Endothelial cell (in vitro differentiated cells): ENCODE measurements around the gene NXF1. TPM values are rescaled to one million over a fixed set of nuclear protein-coding genes. Genes with fewer than 3 reads are reported as not detected.

ENCODE experiments used
- DNase-seq: peaks from one replicate; pipeline ENCODE4 v3.0.0; 2021; ENCODE audit warnings: low spot score
- H3K27ac Mint-ChIP-seq: one replicate; pipeline ENCODE4 v1.8.0; 2021; ENCODE audit warnings: mixed read lengths, inconsistent platforms; ENCODE audit not compliant: unreplicated experiment
- H3K27me3 Mint-ChIP-seq: one replicate; pipeline ENCODE4 v1.8.0; 2021; ENCODE audit warnings: mild to moderate bottlenecking, moderate library complexity, mixed read lengths, inconsistent platforms; ENCODE audit not compliant: unreplicated experiment
- H3K36me3 Mint-ChIP-seq: one replicate; pipeline ENCODE4 v1.8.0; 2021; ENCODE audit warnings: mild to moderate bottlenecking, low read depth, mixed read lengths, inconsistent platforms; ENCODE audit not compliant: unreplicated experiment
- H3K4me1 Mint-ChIP-seq: one replicate; pipeline ENCODE4 v1.8.0; 2021; ENCODE audit warnings: mild to moderate bottlenecking, mixed read lengths, inconsistent platforms; ENCODE audit not compliant: unreplicated experiment
- H3K4me3 Mint-ChIP-seq: one replicate; pipeline ENCODE4 v1.8.0; 2021; ENCODE audit warnings: mild to moderate bottlenecking, mixed read lengths, inconsistent platforms; ENCODE audit not compliant: unreplicated experiment
- H3K9me3 Mint-ChIP-seq: one replicate; pipeline ENCODE4 v1.8.0; 2021; ENCODE audit warnings: mixed read lengths, inconsistent platforms; ENCODE audit not compliant: unreplicated experiment
- long read RNA-seq: library from polyadenylated mRNA; unstranded; transcript quantifications from one replicate; pipeline ENCODE4 v2.0.0, GENCODE V29; 2020; ENCODE audit not compliant: unreplicated experiment
- total RNA-seq: library from RNA; stranded (reverse); fragmentation: NEBNext Ultra II Directional; extraction: Animal tissue kit (Norgen Biotek cat#: 25700); gene quantifications from one replicate; pipeline ENCODE4 v1.2.1, GENCODE V29; 2021; ENCODE audit not compliant: unreplicated experiment
- TF ChIP-seq, protein P1 (sequence below): fragments of 200-600 bp; sonication (generic); IDR thresholded peaks from one replicate; pipeline ENCODE4 v1.5.0; 2021; ENCODE audit warnings: antibody characterized with exemption; ENCODE audit not compliant: unreplicated experiment

Gene NXF1
- 50.8 TPM for total RNA-seq
- long read RNA-seq, full-length matches to known transcripts = 21 of 26 reads
- long read RNA-seq, partial matches to known transcripts = 3 of 26 reads
- long read RNA-seq, other reads (novel, unspliced or antisense) = 2 of 26 reads

DNA sequence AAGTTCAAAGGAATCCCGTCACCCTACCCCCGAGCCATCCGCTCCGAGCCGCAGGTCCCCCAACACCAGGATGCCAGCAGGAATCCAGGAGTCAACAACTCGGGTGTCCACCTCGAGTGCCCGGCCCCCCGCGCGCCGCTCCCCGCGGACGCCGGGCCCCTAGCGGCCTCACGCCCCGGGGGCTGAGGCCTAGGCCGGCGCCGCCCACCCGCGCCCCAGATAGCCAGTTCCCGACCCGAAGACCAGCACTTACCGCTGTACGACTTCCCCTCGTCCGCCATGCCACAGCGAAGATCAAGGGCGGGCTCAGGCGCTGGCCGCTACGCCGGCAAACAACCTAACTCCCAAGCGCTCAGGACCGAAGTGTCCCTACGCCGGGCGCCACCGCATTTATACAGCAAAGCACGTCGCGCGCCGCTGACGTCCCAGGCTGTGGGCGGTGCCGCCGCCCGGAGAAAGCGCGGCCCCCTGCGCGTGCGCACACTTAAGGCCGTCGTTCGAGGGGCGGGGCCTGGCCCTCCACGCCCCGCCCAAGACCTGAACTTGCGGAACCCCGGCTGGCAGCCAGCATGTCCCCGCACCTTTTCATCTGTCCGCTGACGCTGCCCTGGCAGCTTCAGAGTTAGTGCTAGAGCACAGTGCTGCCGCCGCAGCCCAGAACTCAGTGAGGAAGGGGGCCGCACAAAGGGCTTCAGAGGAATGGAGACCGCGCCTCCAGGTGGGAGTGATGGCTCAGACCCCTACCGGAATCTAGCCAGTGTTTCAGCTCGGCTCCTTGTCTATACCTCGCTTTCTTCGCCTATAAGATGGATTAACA is at the start of gene NXF1:
Gene NXF1 (minus strand): TSS at position 365 of the 817 bp plus-strand sequence. CDS start 84 bp downstream, at position 281.
- Mint-ChIP-seq H3K9me3 (no peaks in the 10 kb centered on the region), H3K27ac (peak within 1 kb of the TSS; percentile 95), H3K36me3 (peaks cover 28% of the 10 kb centered on the region), H3K4me3 (peak within 1 kb of the TSS; percentile 99), H3K4me1 (peaks cover 32% of the 10 kb centered on the region), H3K27me3 (peaks cover 6% of the 10 kb centered on the region)
- peak; percentile 97 for DNase-seq
- TF ChIP-seq, protein P1, sequence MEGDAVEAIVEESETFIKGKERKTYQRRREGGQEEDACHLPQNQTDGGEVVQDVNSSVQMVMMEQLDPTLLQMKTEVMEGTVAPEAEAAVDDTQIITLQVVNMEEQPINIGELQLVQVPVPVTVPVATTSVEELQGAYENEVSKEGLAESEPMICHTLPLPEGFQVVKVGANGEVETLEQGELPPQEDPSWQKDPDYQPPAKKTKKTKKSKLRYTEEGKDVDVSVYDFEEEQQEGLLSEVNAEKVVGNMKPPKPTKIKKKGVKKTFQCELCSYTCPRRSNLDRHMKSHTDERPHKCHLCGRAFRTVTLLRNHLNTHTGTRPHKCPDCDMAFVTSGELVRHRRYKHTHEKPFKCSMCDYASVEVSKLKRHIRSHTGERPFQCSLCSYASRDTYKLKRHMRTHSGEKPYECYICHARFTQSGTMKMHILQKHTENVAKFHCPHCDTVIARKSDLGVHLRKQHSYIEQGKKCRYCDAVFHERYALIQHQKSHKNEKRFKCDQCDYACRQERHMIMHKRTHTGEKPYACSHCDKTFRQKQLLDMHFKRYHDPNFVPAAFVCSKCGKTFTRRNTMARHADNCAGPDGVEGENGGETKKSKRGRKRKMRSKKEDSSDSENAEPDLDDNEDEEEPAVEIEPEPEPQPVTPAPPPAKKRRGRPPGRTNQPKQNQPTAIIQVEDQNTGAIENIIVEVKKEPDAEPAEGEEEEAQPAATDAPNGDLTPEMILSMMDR = no peak

DNA sequence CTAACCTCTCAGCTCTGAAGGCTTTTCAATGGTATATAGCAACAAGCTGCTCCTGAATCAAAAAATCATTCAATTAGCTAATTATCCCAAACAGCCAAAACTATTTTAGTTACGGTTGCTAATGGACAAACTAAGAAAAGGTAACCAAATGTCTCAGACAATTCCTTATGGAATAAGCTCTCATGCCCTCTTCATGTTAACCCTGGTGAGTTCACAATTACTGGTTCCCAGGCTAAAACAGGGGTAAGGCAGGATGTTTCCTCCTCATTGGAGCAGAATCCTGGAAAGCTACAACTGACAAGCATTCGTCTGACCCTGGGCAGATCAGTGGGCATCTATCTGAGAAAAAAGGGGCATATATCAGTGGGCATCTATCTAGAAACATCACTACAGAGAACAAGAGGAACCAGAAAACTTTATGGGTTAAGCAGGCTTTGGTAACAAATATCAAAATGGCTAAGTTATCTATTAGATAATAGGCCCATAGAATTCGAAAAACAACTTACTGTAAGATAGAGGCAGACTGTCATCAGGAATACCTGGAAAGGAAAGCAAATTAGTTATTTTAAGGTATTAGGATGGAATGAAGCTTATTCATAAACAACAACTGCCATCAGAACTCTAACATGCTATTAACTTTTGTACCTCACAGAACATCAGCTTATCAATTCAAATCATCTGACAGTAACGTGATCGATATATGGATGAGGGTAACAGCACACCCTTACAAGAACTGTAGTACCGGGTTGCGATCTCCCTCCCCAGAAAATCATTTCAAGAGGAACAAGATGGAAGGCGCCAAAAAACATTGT is 49.0 kb upstream of the NXF1 start:
- H3K27ac Mint-ChIP-seq = peak overlapping the region; percentile 95

DNA sequence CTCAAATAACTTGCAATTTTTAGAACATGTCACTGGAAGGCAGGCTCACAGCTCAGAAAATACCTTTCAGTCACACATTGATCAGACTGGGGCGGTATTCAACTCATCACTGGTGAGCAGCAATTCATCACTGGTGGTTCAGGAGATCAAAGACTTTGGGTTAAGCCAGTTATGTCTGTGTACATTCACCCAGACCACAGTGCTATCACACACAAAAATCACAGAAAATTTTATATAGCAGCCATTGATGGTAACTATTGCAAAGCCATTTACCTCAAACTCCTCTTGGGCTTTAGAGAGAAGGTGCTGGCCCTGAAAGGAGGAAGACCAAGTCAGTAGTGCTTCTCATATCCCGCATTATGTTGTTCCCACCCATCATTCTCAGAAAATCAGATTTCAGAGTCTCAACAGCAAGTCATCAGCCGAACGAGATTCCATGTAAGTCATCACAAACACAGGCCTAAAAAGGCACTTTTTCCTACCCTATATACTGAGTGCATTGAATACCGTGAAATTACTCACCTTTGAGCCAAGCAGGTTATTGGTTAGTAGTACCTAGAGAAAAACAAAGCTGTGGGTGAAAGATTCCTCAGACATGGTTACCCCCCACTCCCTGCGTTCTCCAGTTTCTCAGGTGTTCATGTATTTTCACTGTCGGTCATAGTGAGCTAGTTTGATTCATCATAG is 48.2 kb upstream of the NXF1 start:
- no peak for DNase-seq
- H3K36me3 Mint-ChIP-seq = peaks cover 35% of the 10 kb centered on the region
- H3K9me3 Mint-ChIP-seq = no peaks in the 10 kb centered on the region
- peak overlapping the region; percentile 98 for H3K4me3 Mint-ChIP-seq
- TF ChIP-seq, protein P1 = no peak
- peaks cover 37% of the 10 kb centered on the region for H3K4me1 Mint-ChIP-seq
- peaks cover 17% of the 10 kb centered on the region for H3K27me3 Mint-ChIP-seq
- peak overlapping the region; percentile 68 for H3K27ac Mint-ChIP-seq

More for the DNA sequence above, 49.0 kb upstream of the NXF1 start:
- no peaks in the 10 kb centered on the region for H3K9me3 Mint-ChIP-seq
- H3K27me3 Mint-ChIP-seq = peaks cover 17% of the 10 kb centered on the region
- H3K4me3 Mint-ChIP-seq = peak overlapping the region; percentile 98
- H3K4me1 Mint-ChIP-seq = peaks cover 37% of the 10 kb centered on the region
- peaks cover 35% of the 10 kb centered on the region for H3K36me3 Mint-ChIP-seq
- TF ChIP-seq, protein P1 = no peak
- no peak for DNase-seq

DNA sequence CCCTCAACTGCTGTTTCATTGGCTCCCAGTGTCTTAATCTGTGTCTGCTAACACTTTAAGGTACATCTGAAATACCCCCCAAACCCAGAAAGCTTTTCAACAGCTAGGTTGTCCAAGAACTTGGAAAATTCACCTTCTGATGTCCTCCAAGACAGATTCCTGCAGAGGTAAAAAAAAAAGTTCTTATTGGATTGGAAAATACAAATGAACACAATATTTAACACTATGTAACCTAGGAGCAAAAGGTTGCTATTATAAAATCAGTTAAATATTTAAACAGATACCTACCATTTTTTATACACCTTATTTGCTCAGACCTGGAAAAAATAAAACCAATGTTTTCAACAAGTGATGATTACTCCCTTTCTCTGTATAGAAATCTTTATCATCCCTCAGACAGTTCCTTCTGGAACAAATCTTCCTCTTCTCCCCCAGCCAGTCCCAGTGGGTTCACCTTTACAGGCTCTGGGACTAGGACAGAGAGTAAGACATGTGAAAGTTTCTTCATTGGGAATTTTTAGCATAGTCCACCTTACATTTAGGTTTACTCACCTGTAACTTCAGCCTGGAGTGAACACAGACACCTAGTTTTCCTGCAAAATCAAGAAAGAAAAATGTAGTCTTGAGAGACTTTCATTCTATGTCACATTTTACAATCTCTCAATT is 47.4 kb upstream of the NXF1 start:
- no peak for DNase-seq
- TF ChIP-seq, protein P1 = no peak
- Mint-ChIP-seq H3K36me3 (peaks cover 35% of the 10 kb centered on the region), H3K4me3 (peak overlapping the region; percentile 68), H3K27ac (peak overlapping the region; percentile 37), H3K27me3 (peaks cover 17% of the 10 kb centered on the region), H3K4me1 (peaks cover 29% of the 10 kb centered on the region), H3K9me3 (no peaks in the 10 kb centered on the region)
